Coronary artery (tissue), 2 donors: ENCODE data around the gene HYOU1.

Experiments used
- DNase-seq: peaks from one replicate; pipeline ENCODE4 v3.0.0-alpha.2; 2017; ENCODE audit warnings: low spot score
- H3K27ac ChIP-seq, 2 donors: fragments of 200-600 bp; sonication (generic); one replicate each; pipeline ENCODE4 v1.5.1; 2016 to 2019
- H3K4me3 ChIP-seq: fragments of 200-600 bp; sonication (generic); 2 replicates; pipeline ENCODE4 v1.5.1; 2016; ENCODE audit warnings: mild to moderate bottlenecking, moderate library complexity
- TF ChIP-seq, protein P1 (sequence below): fragments of 200-600 bp; sonication (generic); IDR thresholded peaks from one replicate; pipeline ENCODE4 v1.5.1; 2019; ENCODE audit warnings: antibody characterized with exemption

HYOU1 gene

DNA sequence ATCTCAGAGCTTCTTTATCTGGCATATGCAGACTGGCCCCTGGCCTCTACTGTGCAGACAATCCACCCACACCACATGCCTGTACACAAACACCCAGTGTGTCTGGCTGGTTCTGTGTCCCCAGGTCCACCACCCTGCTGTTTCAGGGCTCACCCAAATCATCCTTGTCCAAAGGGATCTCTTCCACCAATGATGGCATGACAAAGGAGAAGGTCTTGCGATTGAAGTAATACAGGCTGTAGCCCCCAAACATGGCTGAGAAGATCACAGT, 28.0 kb downstream of the HYOU1 start:
- TF ChIP-seq, protein P1, sequence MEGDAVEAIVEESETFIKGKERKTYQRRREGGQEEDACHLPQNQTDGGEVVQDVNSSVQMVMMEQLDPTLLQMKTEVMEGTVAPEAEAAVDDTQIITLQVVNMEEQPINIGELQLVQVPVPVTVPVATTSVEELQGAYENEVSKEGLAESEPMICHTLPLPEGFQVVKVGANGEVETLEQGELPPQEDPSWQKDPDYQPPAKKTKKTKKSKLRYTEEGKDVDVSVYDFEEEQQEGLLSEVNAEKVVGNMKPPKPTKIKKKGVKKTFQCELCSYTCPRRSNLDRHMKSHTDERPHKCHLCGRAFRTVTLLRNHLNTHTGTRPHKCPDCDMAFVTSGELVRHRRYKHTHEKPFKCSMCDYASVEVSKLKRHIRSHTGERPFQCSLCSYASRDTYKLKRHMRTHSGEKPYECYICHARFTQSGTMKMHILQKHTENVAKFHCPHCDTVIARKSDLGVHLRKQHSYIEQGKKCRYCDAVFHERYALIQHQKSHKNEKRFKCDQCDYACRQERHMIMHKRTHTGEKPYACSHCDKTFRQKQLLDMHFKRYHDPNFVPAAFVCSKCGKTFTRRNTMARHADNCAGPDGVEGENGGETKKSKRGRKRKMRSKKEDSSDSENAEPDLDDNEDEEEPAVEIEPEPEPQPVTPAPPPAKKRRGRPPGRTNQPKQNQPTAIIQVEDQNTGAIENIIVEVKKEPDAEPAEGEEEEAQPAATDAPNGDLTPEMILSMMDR = no peak
- Histone ChIP-seq H3K4me3 (no peak overlapping the region), H3K27ac (peak overlapping the region in 1 of 2 donors; percentile 85)
- DNase-seq = no peak

DNA sequence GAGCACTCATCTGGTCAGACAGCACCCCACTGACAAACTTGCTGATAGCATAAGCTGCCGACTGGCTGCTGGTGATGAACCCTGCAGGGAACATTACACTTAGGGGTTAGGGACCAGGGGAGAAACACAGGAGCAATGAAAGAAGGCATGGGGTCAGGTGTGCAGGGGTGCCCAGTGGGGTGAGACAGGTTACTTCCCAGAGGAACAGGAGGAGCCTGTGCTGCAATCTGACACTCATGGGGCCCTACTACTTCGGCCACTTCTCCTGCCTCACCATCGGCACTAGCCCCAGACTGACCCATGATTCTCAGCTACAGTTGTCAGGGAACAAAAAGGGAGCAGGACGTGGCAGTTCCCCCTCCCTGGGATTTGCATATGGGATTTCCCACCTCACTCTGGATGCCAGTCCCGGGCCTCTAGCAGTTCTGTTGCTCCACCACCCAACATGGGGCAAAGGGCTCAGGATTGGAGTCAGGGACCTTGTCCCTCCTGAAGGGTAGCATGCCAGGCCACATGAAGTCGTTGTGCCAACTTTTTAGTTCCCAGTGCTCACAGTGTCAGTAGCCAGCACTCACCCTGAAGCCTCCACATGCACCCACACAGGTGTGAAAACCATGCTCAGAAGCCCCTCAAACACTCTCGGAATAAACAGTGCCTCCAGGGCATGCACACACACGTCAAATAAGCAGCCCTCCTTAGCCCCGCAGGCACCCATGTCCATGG, 28.5 kb downstream of the HYOU1 start:
- Histone ChIP-seq H3K4me3 (no peak overlapping the region), H3K27ac (peak overlapping the region in 1 of 2 donors; percentile 85)
- no peak for DNase-seq
- TF ChIP-seq, protein P1 = no peak

DNA sequence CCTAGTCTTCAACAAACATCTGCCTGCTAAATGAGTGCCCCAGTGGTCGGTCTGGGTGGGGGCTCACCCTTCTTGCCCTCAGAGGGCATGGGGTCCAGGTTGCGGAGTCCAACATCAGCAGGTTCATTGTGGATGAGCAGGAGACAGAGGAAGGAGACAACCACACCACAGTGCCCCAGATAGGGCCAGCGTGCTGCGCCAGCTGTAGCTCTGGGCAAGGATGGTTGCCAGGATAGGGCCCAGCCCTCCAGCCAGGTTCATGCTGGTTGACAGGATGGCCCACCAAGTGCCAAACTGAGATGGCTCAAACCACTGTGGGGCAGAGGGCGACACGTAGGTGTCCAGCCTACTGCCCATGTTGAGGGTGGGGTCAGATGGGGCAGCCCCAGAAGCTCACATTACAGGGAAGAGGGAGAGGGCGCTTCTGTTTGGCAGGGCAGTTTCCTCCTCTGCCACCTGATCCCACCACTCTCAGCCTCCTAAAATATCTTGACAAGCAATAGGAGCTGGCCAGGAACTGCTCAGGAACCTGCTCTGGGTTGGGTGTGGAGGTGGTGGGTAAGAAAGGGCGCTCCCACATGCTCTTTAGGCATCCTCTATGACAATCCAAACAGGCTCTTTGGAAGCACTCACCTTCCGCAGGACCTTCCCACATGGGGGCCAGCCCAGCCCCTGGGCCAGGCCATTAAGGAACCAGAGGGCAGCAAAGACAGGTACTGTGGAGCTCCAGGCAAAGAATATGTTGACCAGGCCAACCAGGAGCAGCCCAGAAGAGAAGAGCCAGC, 29.3 kb downstream of the HYOU1 start:
- H3K4me3 ChIP-seq = no peak overlapping the region
- H3K27ac ChIP-seq = no peak overlapping the region
- TF ChIP-seq, protein P1 = no peak
- no peak for DNase-seq

DNA sequence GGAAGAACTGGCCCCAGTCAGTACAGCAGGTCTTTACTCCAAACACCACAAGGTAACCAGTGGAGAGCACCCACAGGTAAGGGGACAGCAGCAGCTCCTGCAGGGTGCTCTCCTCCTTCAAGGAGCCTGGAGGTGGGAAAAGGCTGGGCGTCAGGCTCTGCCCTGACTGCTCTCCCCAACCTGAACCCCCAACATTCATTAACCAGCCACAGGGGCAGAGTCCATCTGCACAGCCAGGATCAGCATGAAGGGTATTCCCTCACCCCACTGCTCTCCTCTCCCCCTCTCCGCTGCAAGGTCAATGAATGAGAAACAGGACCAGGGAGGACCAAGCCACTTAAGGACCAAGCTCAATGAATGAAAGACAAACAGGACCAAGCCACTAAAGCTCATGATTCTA, 30.0 kb downstream of the HYOU1 start:
- no peak overlapping the region for H3K4me3 ChIP-seq
- TF ChIP-seq, protein P1 = no peak
- DNase-seq = no peak
- no peak overlapping the region for H3K27ac ChIP-seq

DNA sequence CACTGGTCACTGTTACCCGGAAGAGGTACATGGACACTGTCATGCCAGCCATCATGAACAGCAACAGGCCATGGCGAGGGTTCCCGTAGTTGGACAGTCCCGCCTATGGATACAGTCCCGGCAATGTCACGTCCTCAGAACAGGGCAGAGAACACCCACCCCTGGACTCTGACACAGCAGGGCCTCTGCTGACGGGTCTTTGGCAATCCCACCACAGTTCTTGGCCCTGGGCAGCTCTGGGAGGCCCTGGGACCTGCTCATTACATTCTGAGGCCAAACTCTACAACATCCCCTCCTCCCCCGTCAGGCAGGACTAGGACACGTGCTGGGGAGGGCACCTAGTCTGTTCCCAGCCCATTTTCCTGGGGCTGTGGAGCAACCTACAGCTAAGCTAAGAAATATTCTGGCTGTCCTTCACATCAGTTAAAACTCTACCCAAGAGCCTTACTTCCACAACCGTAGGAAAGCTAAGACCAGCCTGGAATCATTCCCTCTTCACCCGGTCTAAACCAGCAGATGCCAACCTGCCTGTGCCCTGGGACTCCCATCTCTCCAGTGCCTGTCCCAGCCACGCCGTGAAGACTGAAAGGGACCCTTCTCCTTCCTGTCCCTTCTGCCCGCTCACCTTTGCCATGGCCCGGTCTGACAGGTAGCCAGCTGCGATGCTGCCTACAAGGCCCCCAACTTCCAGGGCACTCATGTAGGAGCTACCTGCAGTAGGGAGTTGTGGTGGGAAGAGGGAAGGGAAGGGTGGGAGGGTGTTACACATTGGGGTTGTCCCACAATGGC, 30.8 kb downstream of the HYOU1 start:
- DNase-seq = no peak
- Histone ChIP-seq H3K4me3 (no peak overlapping the region), H3K27ac (no peak overlapping the region)
- TF ChIP-seq, protein P1 = no peak

DNA sequence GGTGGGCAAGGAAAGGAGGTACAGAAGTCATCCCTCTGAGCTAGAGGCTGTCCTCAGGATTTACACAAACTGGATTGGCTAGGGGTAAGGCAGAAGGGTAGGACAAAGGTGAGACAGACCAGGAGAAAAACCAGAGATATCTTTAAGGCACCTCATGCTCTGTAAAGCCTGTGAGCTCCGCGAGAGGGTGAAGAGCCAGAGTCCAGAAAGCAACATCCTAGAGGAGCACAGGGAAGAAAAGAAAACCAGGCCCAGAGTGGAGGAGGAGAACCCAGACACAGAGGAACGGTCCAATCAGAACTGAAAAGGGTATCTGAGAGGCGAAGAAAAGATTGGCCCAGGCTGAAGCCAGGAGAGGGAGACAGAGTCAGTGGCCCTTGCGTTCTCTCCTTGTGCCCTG, 31.5 kb downstream of the HYOU1 start:
- DNase-seq = no peak
- H3K4me3 ChIP-seq = no peak overlapping the region
- TF ChIP-seq, protein P1 = no peak
- peak overlapping the region in 1 of 2 donors; percentile 63 for H3K27ac ChIP-seq
